Smooth muscle cell (in vitro differentiated cells): Measurements from ENCODE around the gene CDKAL1. TPM values are rescaled to one million over a fixed set of nuclear protein-coding genes. Genes with fewer than 3 reads are reported as not detected.

Source experiments
- DNase-seq: peaks from one replicate; lab custom pipeline; 2025; ENCODE audit not compliant: unreplicated experiment; lab: John Stamatoyannopoulos, UW
- H2AFZ ChIP-seq: fragments of 200-600 bp; sonication (generic); 2 replicates; pipeline ENCODE4 v1.6.0; 2016; ENCODE audit warnings: antibody characterized with exemption, low read depth, mild to moderate bottlenecking
- H3F3A ChIP-seq: fragments of 200-600 bp; sonication (generic); 2 replicates; pipeline ENCODE4 v1.6.0; 2017; ENCODE audit warnings: antibody characterized with exemption, low read depth
- H3K27ac ChIP-seq: fragments of 200-600 bp; sonication (generic); 2 replicates; pipeline ENCODE4 v1.5.1; 2016; ENCODE audit warnings: low read depth, mild to moderate bottlenecking
- H3K27me3 ChIP-seq: fragments of 200-600 bp; sonication (generic); 2 replicates; pipeline ENCODE4 v1.6.1; 2016; ENCODE audit warnings: low read depth, mild to moderate bottlenecking
- H3K36me3 ChIP-seq: fragments of 200-600 bp; sonication (generic); 2 replicates; pipeline ENCODE4 v1.5.1; 2016; ENCODE audit warnings: low read depth
- H3K4me1 ChIP-seq: fragments of 200-600 bp; sonication (generic); 2 replicates; pipeline ENCODE4 v1.5.1; 2016; ENCODE audit warnings: low read depth
- H3K4me2 ChIP-seq: fragments of 200-600 bp; sonication (generic); 2 replicates; pipeline ENCODE4 v1.6.0; 2016; ENCODE audit warnings: mild to moderate bottlenecking
- H3K4me3 ChIP-seq: fragments of 200-600 bp; sonication (generic); 2 replicates; pipeline ENCODE4 v1.5.1; 2016; ENCODE audit warnings: mild to moderate bottlenecking
- H3K79me2 ChIP-seq: fragments of 200-600 bp; sonication (generic); 2 replicates; pipeline ENCODE4 v1.6.0; 2016; ENCODE audit warnings: low read depth, mild to moderate bottlenecking
- H3K9ac ChIP-seq: fragments of 200-600 bp; sonication (generic); 2 replicates; pipeline ENCODE4 v1.6.0; 2016; ENCODE audit warnings: low read depth
- H3K9me3 ChIP-seq: fragments of 200-600 bp; sonication (generic); replicated peaks from 2 replicates; pipeline ENCODE4 v1.5.1; 2016; ENCODE audit warnings: low read depth
- H4K20me1 ChIP-seq: fragments of 200-600 bp; sonication (generic); 2 replicates; pipeline ENCODE4 v1.6.0; 2016; ENCODE audit warnings: low read depth
- WGBS: methylation state at CpG from one replicate; pipeline ENCODE4 v1.1.7; 2016; ENCODE audit warnings: low lambda C conversion rate; 5-methylcytosine and 5-hydroxymethylcytosine counted together
- polyA plus RNA-seq: library from polyadenylated mRNA; unstranded; fragments of >200 nt; fragmentation: Nextera tagmentation; extraction: Ambion mirVana; gene quantifications from 2 replicates; pipeline ENCODE4 v1.2.1, GENCODE V29; 2016
- total RNA-seq: library from RNA; depleted of rRNA; stranded (reverse); fragments of >200 nt; gene quantifications from 2 replicates; pipeline ENCODE4 v1.2.3, GENCODE V29; 2014
- TF ChIP-seq, protein P1 (sequence below): fragments of 200-600 bp; sonication (generic); IDR thresholded peaks from 2 replicates; pipeline ENCODE4 v1.5.1; 2017; ENCODE audit warnings: borderline replicate concordance, mild to moderate bottlenecking, antibody characterized with exemption; ENCODE audit not compliant: insufficient read depth, poor library complexity, severe bottlenecking

The CDKAL1 gene
- total and polyA plus RNA-seq, 2 experiments from 2014 or later = 16.5 to 16.6 TPM

DNA sequence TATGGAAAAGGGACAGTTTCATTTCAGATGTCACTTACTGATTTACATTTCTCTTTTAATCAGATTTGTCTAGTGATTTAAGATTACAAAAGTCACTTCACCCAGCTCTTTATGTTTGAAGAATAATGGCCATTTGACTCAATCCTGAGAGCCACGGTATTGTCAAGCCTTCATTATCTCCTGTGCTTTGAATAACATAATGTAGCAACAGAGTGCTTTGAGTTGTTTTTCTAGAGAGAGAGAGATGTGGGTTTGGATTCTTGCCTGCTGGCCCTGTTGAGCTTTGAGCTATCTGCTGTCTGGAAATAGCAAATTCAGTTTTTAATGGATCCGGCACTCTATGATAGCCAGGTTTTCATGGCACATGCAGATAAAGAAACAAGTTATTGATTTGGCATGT lies 580.9 kb downstream of the CDKAL1 start:
- Histone ChIP-seq H3K4me1 (peaks cover 33% of the 10 kb centered on the region), H3K27ac (no peak overlapping the region), H3K4me3 (no peak overlapping the region), H3K36me3 (no peaks in the 10 kb centered on the region), H3K9ac (no peak overlapping the region), H3K79me2 (no peaks in the 10 kb centered on the region), H3F3A (no peaks in the 10 kb centered on the region), H4K20me1 (no peaks in the 10 kb centered on the region), H3K9me3 (no peaks in the 10 kb centered on the region), H3K4me2 (no peak overlapping the region), H2AFZ (no peak overlapping the region), H3K27me3 (no peaks in the 10 kb centered on the region)
- no peak for DNase-seq
- TF ChIP-seq, protein P1, sequence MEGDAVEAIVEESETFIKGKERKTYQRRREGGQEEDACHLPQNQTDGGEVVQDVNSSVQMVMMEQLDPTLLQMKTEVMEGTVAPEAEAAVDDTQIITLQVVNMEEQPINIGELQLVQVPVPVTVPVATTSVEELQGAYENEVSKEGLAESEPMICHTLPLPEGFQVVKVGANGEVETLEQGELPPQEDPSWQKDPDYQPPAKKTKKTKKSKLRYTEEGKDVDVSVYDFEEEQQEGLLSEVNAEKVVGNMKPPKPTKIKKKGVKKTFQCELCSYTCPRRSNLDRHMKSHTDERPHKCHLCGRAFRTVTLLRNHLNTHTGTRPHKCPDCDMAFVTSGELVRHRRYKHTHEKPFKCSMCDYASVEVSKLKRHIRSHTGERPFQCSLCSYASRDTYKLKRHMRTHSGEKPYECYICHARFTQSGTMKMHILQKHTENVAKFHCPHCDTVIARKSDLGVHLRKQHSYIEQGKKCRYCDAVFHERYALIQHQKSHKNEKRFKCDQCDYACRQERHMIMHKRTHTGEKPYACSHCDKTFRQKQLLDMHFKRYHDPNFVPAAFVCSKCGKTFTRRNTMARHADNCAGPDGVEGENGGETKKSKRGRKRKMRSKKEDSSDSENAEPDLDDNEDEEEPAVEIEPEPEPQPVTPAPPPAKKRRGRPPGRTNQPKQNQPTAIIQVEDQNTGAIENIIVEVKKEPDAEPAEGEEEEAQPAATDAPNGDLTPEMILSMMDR = no peak
- WGBS = 60% methylated on average over 2 of the region's 2 CpGs

DNA sequence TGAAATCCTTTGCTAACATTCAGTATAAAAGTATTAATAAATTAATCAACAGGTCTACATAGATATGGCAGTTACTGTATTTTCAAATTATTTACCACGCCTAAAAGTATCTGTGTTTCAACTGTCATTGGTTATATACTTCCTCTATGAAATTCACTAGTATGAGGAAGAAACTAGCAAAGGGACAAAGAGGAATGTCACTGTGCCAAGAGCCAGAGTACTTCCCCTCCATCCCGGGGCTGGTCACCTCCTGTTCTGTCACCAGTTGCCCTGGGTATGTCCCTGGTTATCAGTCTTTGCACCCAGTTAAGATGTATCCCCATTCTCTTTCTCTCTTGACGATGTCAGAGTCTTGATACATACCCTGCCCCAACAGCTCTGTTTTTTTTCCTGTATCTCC lies 582.5 kb downstream of the CDKAL1 start:
- H3K79me2 ChIP-seq = no peaks in the 10 kb centered on the region
- no peak overlapping the region for H3K4me2 ChIP-seq
- no peak overlapping the region for H2AFZ ChIP-seq

DNA sequence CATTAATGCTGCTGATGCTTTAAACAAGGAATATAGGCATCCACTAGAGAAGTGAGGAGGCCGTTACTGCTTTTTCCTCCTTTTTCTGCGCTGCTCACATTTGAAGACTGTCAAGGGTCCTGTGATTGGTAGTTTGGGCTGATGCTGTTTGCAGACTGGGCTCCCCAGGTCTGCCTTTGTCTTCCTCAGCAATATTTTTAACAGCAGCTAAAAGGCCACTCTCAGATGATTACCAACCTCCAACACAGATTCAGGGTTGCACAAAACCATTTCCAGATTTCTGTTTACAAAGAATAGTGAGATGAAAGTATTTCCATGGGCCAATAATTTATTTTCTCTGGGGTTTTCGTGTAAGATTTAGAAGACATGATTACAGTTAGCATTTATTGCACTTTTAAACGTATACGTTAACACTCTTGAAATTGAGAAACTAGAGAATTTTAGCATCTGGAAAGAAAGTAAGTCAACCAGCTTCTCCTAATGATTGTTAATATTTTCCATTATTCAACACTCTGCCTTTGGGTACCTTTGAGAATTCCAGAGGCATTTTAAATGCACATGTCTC lies 584.0 kb downstream of the CDKAL1 start:
- H3K27me3 ChIP-seq = no peaks in the 10 kb centered on the region
- WGBS = 93% methylated on average over 5 of the region's 5 CpGs
- H3K4me1 ChIP-seq = peaks cover 20% of the 10 kb centered on the region
- no peak for DNase-seq
- no peak overlapping the region for H3K9ac ChIP-seq
- no peak overlapping the region for H3K27ac ChIP-seq
- no peaks in the 10 kb centered on the region for H3K36me3 ChIP-seq
- no peak overlapping the region for H3K4me3 ChIP-seq
- H3K79me2 ChIP-seq = no peaks in the 10 kb centered on the region
- H2AFZ ChIP-seq = no peak overlapping the region
- H4K20me1 ChIP-seq = no peaks in the 10 kb centered on the region
- no peaks in the 10 kb centered on the region for H3K9me3 ChIP-seq
- TF ChIP-seq, protein P1 = no peak
- H3K4me2 ChIP-seq = no peak overlapping the region
- no peaks in the 10 kb centered on the region for H3F3A ChIP-seq

More for the DNA sequence above, 582.5 kb downstream of the CDKAL1 start:
- H4K20me1 ChIP-seq = no peaks in the 10 kb centered on the region
- WGBS = 92% methylated on average over 3 of the region's 3 CpGs
- no peak overlapping the region for H3K27ac ChIP-seq
- no peaks in the 10 kb centered on the region for H3K27me3 ChIP-seq
- no peak overlapping the region for H3K4me3 ChIP-seq
- H3K36me3 ChIP-seq = no peaks in the 10 kb centered on the region
- no peaks in the 10 kb centered on the region for H3K9me3 ChIP-seq
- H3F3A ChIP-seq = no peaks in the 10 kb centered on the region
- TF ChIP-seq, protein P1 = no peak
- H3K4me1 ChIP-seq = peaks cover 21% of the 10 kb centered on the region
- no peak overlapping the region for H3K9ac ChIP-seq
- no peak for DNase-seq

DNA sequence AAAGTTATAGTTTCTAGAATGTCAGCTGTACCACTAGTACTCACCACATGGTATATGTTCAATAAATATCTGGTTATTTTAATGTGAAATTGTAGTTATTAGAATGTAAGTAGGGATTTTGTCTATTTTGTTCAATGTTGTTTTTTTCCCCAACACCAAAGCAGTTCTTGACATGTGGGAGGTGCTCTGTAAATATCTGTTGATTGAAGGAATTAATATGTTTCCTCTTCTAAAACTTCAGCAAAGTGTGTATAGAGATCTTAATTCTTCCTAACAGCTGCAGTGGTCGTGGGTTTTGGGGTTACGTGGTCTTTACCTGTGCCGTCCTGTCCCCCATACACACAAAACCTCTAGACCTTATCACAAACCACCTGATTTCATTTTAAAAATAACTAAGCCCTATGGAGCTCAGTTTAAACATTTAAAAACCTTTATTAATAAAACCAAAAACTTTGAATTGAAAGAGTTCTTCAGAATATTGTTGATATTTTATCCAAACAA lies 587.4 kb downstream of the CDKAL1 start:
- H3K27ac ChIP-seq = no peak overlapping the region
- H3K9ac ChIP-seq = no peak overlapping the region
- H4K20me1 ChIP-seq = no peaks in the 10 kb centered on the region
- H3K4me3 ChIP-seq = no peak overlapping the region
- H3K4me2 ChIP-seq = no peak overlapping the region
- H2AFZ ChIP-seq = no peak overlapping the region
- no peak for DNase-seq
- H3F3A ChIP-seq = no peaks in the 10 kb centered on the region
- no peaks in the 10 kb centered on the region for H3K36me3 ChIP-seq
- no peaks in the 10 kb centered on the region for H3K9me3 ChIP-seq
- 97% methylated on average over 3 of the region's 3 CpGs for whole genome bisulfite sequencing
- H3K27me3 ChIP-seq = no peaks in the 10 kb centered on the region
- no peaks in the 10 kb centered on the region for H3K79me2 ChIP-seq
- peaks cover 6% of the 10 kb centered on the region for H3K4me1 ChIP-seq
- TF ChIP-seq, protein P1 = no peak
